Keratinocyte (primary cell): ENCODE measurements around the gene ST8SIA5. TPM values are rescaled to one million over a fixed set of nuclear protein-coding genes. Genes with fewer than 3 reads are reported as not detected.

Source experiments
- DNase-seq: peaks from one replicate; pipeline ENCODE4 v3.0.0-alpha.2; 2011; ENCODE audit warnings: low read depth, missing footprints, low spot score
- FAIRE-seq: peaks from 2 replicates; lab custom pipeline; 2011; peaks lifted over from hg19 to GRCh38; lab: Jason Lieb, UNC
- H2AFZ ChIP-seq: 2 replicates; pipeline ENCODE4 v1.6.0; 2012; ENCODE audit warnings: low read length, control low read depth, inconsistent platforms; ENCODE audit not compliant: control insufficient read depth
- H3K27ac ChIP-seq: 2 replicates; pipeline ENCODE4 v1.5.1; 2011; ENCODE audit warnings: low read length; ENCODE audit not compliant: control insufficient read depth, insufficient read depth
- H3K27me3 ChIP-seq: 3 replicates; pipeline ENCODE4 v1.6.0; 2011; ENCODE audit warnings: low read length; ENCODE audit not compliant: control insufficient read depth, insufficient read depth; ENCODE audit errors: extremely low read depth
- H3K36me3 ChIP-seq, 2 experiments: 2 replicates in 1 of 2; 3 replicates in 1 of 2; pipeline ENCODE4 v1.5.1; 2011; ENCODE audit warnings: low read length in 2 of 2, mild to moderate bottlenecking in 1 of 2; ENCODE audit not compliant: control insufficient read depth in 2 of 2, insufficient read depth in 2 of 2; ENCODE audit errors: extremely low read depth in 1 of 2
- H3K4me1 ChIP-seq: 3 replicates; pipeline ENCODE4 v1.5.1; 2011; ENCODE audit warnings: low read length; ENCODE audit not compliant: control insufficient read depth, insufficient read depth; ENCODE audit errors: extremely low read depth
- H3K4me2 ChIP-seq: 3 replicates; pipeline ENCODE4 v1.6.0; 2011; ENCODE audit warnings: low read depth, low read length; ENCODE audit not compliant: control insufficient read depth, insufficient read depth; ENCODE audit errors: extremely low read depth
- H3K4me3 ChIP-seq, 3 experiments: fragments of 200-600 bp in 1 of 3; sonication (generic) in 1 of 3; 2 replicates in 2 of 3; 3 replicates in 1 of 3; pipeline ENCODE4 v1.5.1; 2011 to 2016; ENCODE audit warnings: low read length in 3 of 3, mild to moderate bottlenecking in 3 of 3, control low read depth in 2 of 3, inconsistent platforms in 1 of 3, low read depth in 1 of 3, mixed read lengths in 1 of 3, mixed run types in 1 of 3, moderate library complexity in 1 of 3; ENCODE audit not compliant: control insufficient read depth in 2 of 3, insufficient read depth in 2 of 3; ENCODE audit errors: extremely low read depth in 1 of 3
- H3K79me2 ChIP-seq: 2 replicates; pipeline ENCODE4 v1.6.0; 2012; ENCODE audit warnings: low read length; ENCODE audit not compliant: control insufficient read depth, insufficient read depth
- H3K9ac ChIP-seq: 3 replicates; pipeline ENCODE4 v1.6.0; 2011; ENCODE audit warnings: low read length; ENCODE audit not compliant: control insufficient read depth, insufficient read depth; ENCODE audit errors: extremely low read depth
- H3K9me1 ChIP-seq: 3 replicates; pipeline ENCODE4 v1.6.0; 2011; ENCODE audit warnings: low read length; ENCODE audit not compliant: control insufficient read depth, insufficient read depth; ENCODE audit errors: extremely low read depth
- H3K9me3 ChIP-seq: 2 replicates; pipeline ENCODE4 v1.5.1; 2012; ENCODE audit warnings: low read depth, low read length; ENCODE audit not compliant: control insufficient read depth
- H4K20me1 ChIP-seq: 3 replicates; pipeline ENCODE4 v1.6.0; 2011; ENCODE audit warnings: low read length; ENCODE audit not compliant: control insufficient read depth, insufficient read depth; ENCODE audit errors: extremely low read depth
- EZH2 ChIP-seq: IDR thresholded peaks from one replicate; pipeline ENCODE4 v1.6.1; 2012; ENCODE audit warnings: inconsistent platforms, mild to moderate bottlenecking, low read length, moderate library complexity
- dilution Hi-C: fragments of 300-500 bp; cut with MboI; formaldehyde crosslinking; loops from one replicate; pipeline ENCODE4 v1.7.0; 2020; ENCODE audit warnings: low sequenced_read_pairs; ENCODE audit not compliant: extremely low pct_ligation_motif_present
- polyA plus RNA-seq, 5 experiments: library from polyadenylated mRNA; depleted of rRNA in 3 of 5; stranded (reverse) in 3 of 5; stranded (forward) in 1 of 5; unstranded in 1 of 5; fragments of >200 nt; gene quantifications; 1 replicate in 1 of 5; 2 replicates in 3 of 5; 3 replicates in 1 of 5; pipeline versions ENCODE4 v1.2.1 to v1.2.3, GENCODE V29; 2011 to 2012; ENCODE audit warnings: missing spikeins in 2 of 5, low read depth in 1 of 5, low replicate concordance in 1 of 5
- TF ChIP-seq, protein P1 (sequence below), 3 experiments: IDR thresholded peaks in 1 of 3; conservative IDR thresholded peaks in 1 of 3; optimal IDR thresholded peaks in 1 of 3; 2 replicates in 2 of 3; 3 replicates in 1 of 3; pipeline versions ENCODE3 to v1.5.1; 2011; ENCODE audit warnings: low read length in 3 of 3, mild to moderate bottlenecking in 3 of 3, moderate library complexity in 2 of 3, control low read depth in 1 of 3, inconsistent platforms in 1 of 3; ENCODE audit not compliant: insufficient read depth in 2 of 3; ENCODE audit errors: extremely low read depth in 1 of 3

Gene ST8SIA5
- polyA plus RNA-seq, 1 donor (not counting 4 experiments of a cell fraction or from before 2014, with no cell fraction given), result under 0.01 TPM

GRCh38 chr18:46754661-46755292 is 2.1 kb downstream of the ST8SIA5 start:
- no peak overlapping the region for H3K4me2 ChIP-seq
- no peaks in the 10 kb centered on the region for H4K20me1 ChIP-seq
- no peak overlapping the region for H3K9ac ChIP-seq
- no peaks in the 10 kb centered on the region for H3K9me3 ChIP-seq
- no peak overlapping the region for H3K27ac ChIP-seq
- no peaks in the 10 kb centered on the region for H3K9me1 ChIP-seq
- H3K36me3 ChIP-seq, result no peaks in the 10 kb centered on the region
- H3K79me2 ChIP-seq, result no peaks in the 10 kb centered on the region
- dilution Hi-C loops, result no loop called here
- DNase-seq, result no peak
- TF ChIP-seq EZH2, result no peak
- TF ChIP-seq, protein P1, sequence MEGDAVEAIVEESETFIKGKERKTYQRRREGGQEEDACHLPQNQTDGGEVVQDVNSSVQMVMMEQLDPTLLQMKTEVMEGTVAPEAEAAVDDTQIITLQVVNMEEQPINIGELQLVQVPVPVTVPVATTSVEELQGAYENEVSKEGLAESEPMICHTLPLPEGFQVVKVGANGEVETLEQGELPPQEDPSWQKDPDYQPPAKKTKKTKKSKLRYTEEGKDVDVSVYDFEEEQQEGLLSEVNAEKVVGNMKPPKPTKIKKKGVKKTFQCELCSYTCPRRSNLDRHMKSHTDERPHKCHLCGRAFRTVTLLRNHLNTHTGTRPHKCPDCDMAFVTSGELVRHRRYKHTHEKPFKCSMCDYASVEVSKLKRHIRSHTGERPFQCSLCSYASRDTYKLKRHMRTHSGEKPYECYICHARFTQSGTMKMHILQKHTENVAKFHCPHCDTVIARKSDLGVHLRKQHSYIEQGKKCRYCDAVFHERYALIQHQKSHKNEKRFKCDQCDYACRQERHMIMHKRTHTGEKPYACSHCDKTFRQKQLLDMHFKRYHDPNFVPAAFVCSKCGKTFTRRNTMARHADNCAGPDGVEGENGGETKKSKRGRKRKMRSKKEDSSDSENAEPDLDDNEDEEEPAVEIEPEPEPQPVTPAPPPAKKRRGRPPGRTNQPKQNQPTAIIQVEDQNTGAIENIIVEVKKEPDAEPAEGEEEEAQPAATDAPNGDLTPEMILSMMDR (optimal IDR thresholded peaks at IDR 0.05 in 1 of 3, IDR thresholded peaks at IDR 0.05 in 1 of 3, conservative IDR thresholded peaks at IDR 0.05 in 1 of 3; ENCODE audit: extremely low read depth in 1 of 3, insufficient read depth in 2 of 3, low read length in 3 of 3), result peak in 1 of 3 experiments; percentile 11
- no peak overlapping the region for H3K4me3 ChIP-seq
- FAIRE-seq, result no peak
- H3K27me3 ChIP-seq, result peaks cover 66% of the 10 kb centered on the region
- no peaks in the 10 kb centered on the region for H3K4me1 ChIP-seq
- H2AFZ ChIP-seq, result no peak overlapping the region

GRCh38 chr18:46754188-46754587 is 2.7 kb downstream of the ST8SIA5 start:
- H3K79me2 ChIP-seq, result no peaks in the 10 kb centered on the region
- H3K4me3 ChIP-seq, result no peak overlapping the region
- no peak for FAIRE-seq
- H3K36me3 ChIP-seq, result no peaks in the 10 kb centered on the region
- no peak overlapping the region for H3K9ac ChIP-seq
- H3K4me2 ChIP-seq, result no peak overlapping the region
- H3K9me3 ChIP-seq, result no peaks in the 10 kb centered on the region
- TF ChIP-seq, protein P1 (optimal IDR thresholded peaks at IDR 0.05 in 1 of 3, IDR thresholded peaks at IDR 0.05 in 1 of 3, conservative IDR thresholded peaks at IDR 0.05 in 1 of 3; ENCODE audit: extremely low read depth in 1 of 3, insufficient read depth in 2 of 3, low read length in 3 of 3), result no peak
- TF ChIP-seq EZH2, result no peak
- H3K9me1 ChIP-seq, result no peaks in the 10 kb centered on the region
- no peak overlapping the region for H2AFZ ChIP-seq
- DNase-seq, result no peak
- peaks cover 63% of the 10 kb centered on the region for H3K27me3 ChIP-seq
- no peaks in the 10 kb centered on the region for H3K4me1 ChIP-seq
- no peak overlapping the region for H3K27ac ChIP-seq
- H4K20me1 ChIP-seq, result no peaks in the 10 kb centered on the region
- dilution Hi-C loops, result no loop called here
